HCT116 (cell line): ENCODE measurements around the gene GCDH. TPM values are rescaled to one million over a fixed set of nuclear protein-coding genes. Genes with fewer than 3 reads are reported as not detected.
"Not testable (repeated sequence)": the region's sequence is repeated elsewhere in the genome, so short reads cannot be mapped to it uniquely, and the experiment has no call there.

Experiments
- ATAC-seq: fragments of 200-7000 bp; cut with Tn5 transposase; 2 replicates; pipeline ENCODE4 v1.9.1; 2020; ENCODE audit warnings: mild to moderate bottlenecking, moderate library complexity
- BruUV-seq: library from RNA; stranded (reverse); fragments of 400-500 nt; replicated peaks from 2 replicates; lab custom pipeline; 2021; lab: Mats Ljungman, UMichigan
- CTCF ChIA-PET: fragments of 300-600 bp; sonication (Branson Sonifier 250); formaldehyde crosslinking; loops from one replicate; lab custom pipeline; 2021; ENCODE audit warnings: antibody characterized with exemption; lab: Charles Lee
- POLR2A ChIA-PET: fragments of 300-600, 350-600 bp; sonication (Branson Sonifier 250); formaldehyde crosslinking; loops from one replicate; lab custom pipeline; 2021; ENCODE audit warnings: antibody characterized with exemption; lab: Charles Lee
- RAD21 ChIA-PET, 2 experiments: fragments of 300-600 bp; sonication (Branson Sonifier 250); formaldehyde crosslinking; loops; one replicate each; lab custom pipeline; 2023; ENCODE audit warnings: low total read pairs in 2 of 2; ENCODE audit not compliant: uncharacterized antibody in 2 of 2, unreplicated experiment in 2 of 2, low non-redundant PET in 1 of 2; lab: Charles Lee
- DNase-seq: peaks from one replicate; pipeline ENCODE4 v3.0.0-alpha.2; 2010; ENCODE audit warnings: low read depth, low spot score
- H2AFZ ChIP-seq: fragments of 200-600 bp; shearing (Covaris generic), sonication (generic); 2 replicates; pipeline ENCODE4 v1.6.1; 2017; ENCODE audit warnings: low read depth, mixed run types, mixed read lengths, antibody characterized with exemption, low read length; ENCODE audit not compliant: poor library complexity, severe bottlenecking
- H3K27ac ChIP-seq: 2 replicates; pipeline ENCODE4 v1.5.1; 2012; ENCODE audit warnings: low read depth, low read length
- H3K27me3 ChIP-seq: fragments of 200-600 bp; sonication (generic); 2 replicates; pipeline ENCODE4 v1.6.1; 2016; ENCODE audit warnings: mixed run types, low read length, mixed read lengths; ENCODE audit not compliant: insufficient read depth
- H3K36me3 ChIP-seq, 2 experiments: fragments of 200-500 bp in 1 of 2; fragments of 200-600 bp in 1 of 2; sonication (Bioruptor generic) in 1 of 2; sonication (generic) in 1 of 2; 2 replicates each; pipeline versions ENCODE4 v1.5.1 to v1.6.1; 2014 to 2016; ENCODE audit warnings: low read length in 2 of 2, inconsistent platforms in 1 of 2, mixed read lengths in 1 of 2, mixed run types in 1 of 2; ENCODE audit not compliant: insufficient read depth in 2 of 2, control insufficient read depth in 1 of 2
- H3K4me1 ChIP-seq, 2 experiments: fragments of 200-600 bp in 1 of 2; sonication (generic) in 1 of 2; 2 replicates each; pipeline versions ENCODE4 v1.5.1 to v1.6.1; 2012 to 2017; ENCODE audit warnings: low read length in 2 of 2, inconsistent platforms in 1 of 2, mild to moderate bottlenecking in 1 of 2, mixed read lengths in 1 of 2, mixed run types in 1 of 2, moderate library complexity in 1 of 2; ENCODE audit not compliant: insufficient read depth in 2 of 2, control insufficient read depth in 1 of 2
- H3K4me2 ChIP-seq: fragments of 200-600 bp; sonication (generic); 2 replicates; pipeline ENCODE4 v1.6.1; 2017; ENCODE audit warnings: mixed run types, low read length, mixed read lengths
- H3K4me3 ChIP-seq, 2 experiments: fragments of 200-600 bp in 1 of 2; sonication (generic) in 1 of 2; replicated peaks in 1 of 2; 2 replicates each; pipeline ENCODE4 v1.5.1; 2011 to 2016; ENCODE audit warnings: low read length in 2 of 2, control low read depth in 1 of 2, low read depth in 1 of 2, mild to moderate bottlenecking in 1 of 2, mixed read lengths in 1 of 2, mixed run types in 1 of 2
- H3K79me2 ChIP-seq: fragments of 200-600 bp; sonication (generic); 2 replicates; pipeline ENCODE4 v1.6.1; 2017; ENCODE audit warnings: mild to moderate bottlenecking, mixed run types, low read length, moderate library complexity, mixed read lengths; ENCODE audit not compliant: insufficient read depth
- H3K9ac ChIP-seq: fragments of 200-600 bp; sonication (generic); 2 replicates; pipeline ENCODE4 v1.6.1; 2016; ENCODE audit warnings: low read length, mixed read lengths
- H3K9me2 ChIP-seq: fragments of 200-600 bp; sonication (generic), shearing (Covaris generic); 2 replicates; pipeline ENCODE4 v1.6.1; 2017; ENCODE audit warnings: mixed run types, mild to moderate bottlenecking, moderate library complexity; ENCODE audit not compliant: insufficient read depth
- H3K9me3 ChIP-seq, 2 experiments: fragments of 200-500 bp in 1 of 2; fragments of 200-600 bp in 1 of 2; sonication (Bioruptor generic) in 1 of 2; sonication (generic) in 1 of 2; 2 replicates each; pipeline ENCODE4 v1.6.1; 2014 to 2017; ENCODE audit warnings: low read length in 2 of 2, mixed read lengths in 2 of 2, inconsistent platforms in 1 of 2, low read depth in 1 of 2, mild to moderate bottlenecking in 1 of 2, mixed run types in 1 of 2, moderate library complexity in 1 of 2; ENCODE audit not compliant: control insufficient read depth in 1 of 2, insufficient read depth in 1 of 2
- H4K20me1 ChIP-seq: fragments of 200-600 bp; sonication (generic), shearing (Covaris generic); 2 replicates; pipeline ENCODE4 v1.6.1; 2017; ENCODE audit warnings: mixed run types, mild to moderate bottlenecking, moderate library complexity; ENCODE audit not compliant: insufficient read depth
- CBX3 ChIP-seq: IDR thresholded peaks from 2 replicates; pipeline ENCODE4 v1.6.1; 2012; ENCODE audit warnings: low read depth
- EGR1 ChIP-seq: IDR thresholded peaks from 2 replicates; pipeline ENCODE4 v1.6.1; 2012; ENCODE audit warnings: low read depth
- ELF1 ChIP-seq: IDR thresholded peaks from 2 replicates; pipeline ENCODE4 v1.6.1; 2012; ENCODE audit warnings: low read depth, borderline replicate concordance
- EZH2 ChIP-seq: fragments of 200-600 bp; sonication (generic); IDR thresholded peaks from 2 replicates; pipeline ENCODE4 v1.6.1; 2017; ENCODE audit warnings: antibody characterized with exemption, mixed run types
- EZH2phosphoT487 ChIP-seq: fragments of 200-600 bp; IDR thresholded peaks from 2 replicates; pipeline ENCODE4 v1.6.1; 2018; ENCODE audit warnings: antibody characterized with exemption, borderline replicate concordance
- FOSL1 ChIP-seq: IDR thresholded peaks from 2 replicates; pipeline ENCODE4 v1.6.1; 2012; ENCODE audit warnings: low read depth
- JUND ChIP-seq: IDR thresholded peaks from 2 replicates; pipeline ENCODE4 v1.6.1; 2012
- MAX ChIP-seq: IDR thresholded peaks from 2 replicates; pipeline ENCODE4 v1.6.1; 2012
- POLR2A ChIP-seq: IDR thresholded peaks from 2 replicates; pipeline ENCODE4 v1.7.0; 2011; ENCODE audit warnings: borderline replicate concordance; ENCODE audit not compliant: insufficient read depth, insufficient read length; ENCODE audit errors: extremely low read depth
- POLR2AphosphoS5 ChIP-seq: IDR thresholded peaks from 2 replicates; pipeline ENCODE4 v1.6.1; 2011; ENCODE audit warnings: mild to moderate bottlenecking, low read depth, low read length, moderate library complexity
- RAD21 ChIP-seq: IDR thresholded peaks from 2 replicates; pipeline ENCODE4 v1.6.1; 2012; ENCODE audit warnings: low read depth, mild to moderate bottlenecking
- REST ChIP-seq: IDR thresholded peaks from 2 replicates; pipeline ENCODE4 v1.6.1; 2012; ENCODE audit warnings: low read depth
- SIN3A ChIP-seq: IDR thresholded peaks from 2 replicates; pipeline ENCODE4 v1.6.1; 2012; ENCODE audit warnings: low read depth
- SP1 ChIP-seq: IDR thresholded peaks from 2 replicates; pipeline ENCODE4 v1.6.1; 2012; ENCODE audit warnings: low read depth
- SRF ChIP-seq: IDR thresholded peaks from 2 replicates; pipeline ENCODE4 v1.6.1; 2012; ENCODE audit warnings: low read depth
- YY1 ChIP-seq: IDR thresholded peaks from 2 replicates; pipeline ENCODE4 v1.6.1; 2011; ENCODE audit warnings: low read length, low read depth, moderate library complexity, mild to moderate bottlenecking; ENCODE audit not compliant: insufficient replicate concordance; ENCODE audit errors: extremely low read depth
- ZFX ChIP-seq: fragments of 450-650 bp; IDR thresholded peaks from 2 replicates; pipeline ENCODE4 v1.6.1; 2017
- ZNF274 ChIP-seq: fragments of 200-500 bp; sonication (Bioruptor generic); IDR thresholded peaks from 2 replicates; pipeline ENCODE4 v1.6.1; 2014; ENCODE audit warnings: mild to moderate bottlenecking, low read depth, low read length, inconsistent platforms
- intact Hi-C: fragments of 100-400 bp; cut with micrococcal nuclease; formaldehyde crosslinking; loops from 2 replicates; pipeline ENCODE4 v1.10.0; 2022
- total RNA-seq: library from RNA; stranded (reverse); gene quantifications from one replicate; pipeline ENCODE4 v1.2.1, GENCODE V29; 2021; ENCODE audit not compliant: unreplicated experiment

Gene GCDH
- total RNA-seq, 1 experiment from 2014 or later = 23.2 TPM

- POLR2A ChIA-PET = no interaction called here
- peaks cover 0 to under 1% of the 10 kb centered on the region in 2 experiments; a peak in 1 of 4 replicates for H3K36me3 ChIP-seq
- H2AFZ ChIP-seq = no peak overlapping the region
- no peak overlapping the region for H3K4me2 ChIP-seq
- H3K9me3 ChIP-seq = peaks cover 0 to 14% of the 10 kb centered on the region in 2 experiments; a peak in 2 of 4 replicates
- ATAC-seq = no peak
- H3K27ac ChIP-seq = no peak overlapping the region
- intact Hi-C loops = no loop called here
- H3K9me2 ChIP-seq = no peaks in the 10 kb centered on the region
- peaks cover 8 to 17% of the 10 kb centered on the region in 2 experiments; a peak in 3 of 4 replicates for H3K4me1 ChIP-seq
- H3K79me2 ChIP-seq = peaks cover 9% of the 10 kb centered on the region; the same call in 1 of the 2 replicates
- H3K27me3 ChIP-seq = no peaks in the 10 kb centered on the region
- H4K20me1 ChIP-seq = no peaks in the 10 kb centered on the region
- H3K9ac ChIP-seq = no peak overlapping the region
- CTCF ChIA-PET = no interaction called here
- TF ChIP-seq SRF (no peak), SIN3A (no peak), RAD21 (no peak), ELF1 (no peak), EZH2phosphoT487 (no peak), FOSL1 (no peak), POLR2AphosphoS5 (no peak), JUND (no peak), REST (no peak), MAX (no peak), YY1 (no peak), SP1 (no peak), ZNF274 (no peak), EGR1 (no peak), CBX3 (no peak), EZH2 (no peak), POLR2A (no peak), ZFX (no peak)
- no peak for DNase-seq
- no peak overlapping the region for H3K4me3 ChIP-seq
- BruUV-seq = no TSS peak
- RAD21 ChIA-PET = no interaction called here
Measured at GRCh38 chr19:12888006-12888603, 2.9 kb upstream of the GCDH start.

GRCh38 chr19:12890299-12890786 is 617 bp upstream of the GCDH start:
- H3K4me3 ChIP-seq = peak overlapping the region; percentile 80 to 95
- H3K9me2 ChIP-seq, H3K27ac ChIP-seq, H3K27me3 ChIP-seq, H3K36me3 ChIP-seq, H2AFZ ChIP-seq, H3K9me3 ChIP-seq, H3K79me2 ChIP-seq, ATAC-seq, DNase-seq, H4K20me1 ChIP-seq, BruUV-seq: not testable (repeated sequence)
- H3K9ac ChIP-seq = peak overlapping the region; percentile 30; the same call in 1 of the 2 replicates
- CTCF ChIA-PET = interaction anchor here (1.0 to 1.1 kb wide), 5 partner anchors 8 to 133 kb away, joined by 3 to 6 read pairs (median 4); no protein-coding TSS in a partner anchor
- H3K4me1 ChIP-seq = peaks cover 8 to 17% of the 10 kb centered on the region in 2 experiments; a peak in 3 of 4 replicates
- RAD21 ChIA-PET = interaction anchor here in 1 of 2 experiments (0.9 kb wide), 1 partner anchor 20 kb away, joined by 5 read pairs; no protein-coding TSS in a partner anchor
- POLR2A ChIA-PET = interaction anchor here (0.9 to 1.7 kb wide), 5 partner anchors 9 to 17 kb away, joined by 3 to 14 read pairs (median 4); partner anchors contain the start of gene DNASE2
- intact Hi-C loops = loop anchor here (2.0 kb wide), 1 partner anchor 48 kb away; the partner anchor contains the start of gene CALR
- H3K4me2 ChIP-seq = peak overlapping the region; percentile 89
